Effector CD4-positive, alpha-beta T cell (primary cell): Measurements from ENCODE around the gene TMPRSS6.

ENCODE experiments used
- DNase-seq: peaks from one replicate; pipeline ENCODE4 v3.0.0-alpha.2; 2020

Gene TMPRSS6

DNA sequence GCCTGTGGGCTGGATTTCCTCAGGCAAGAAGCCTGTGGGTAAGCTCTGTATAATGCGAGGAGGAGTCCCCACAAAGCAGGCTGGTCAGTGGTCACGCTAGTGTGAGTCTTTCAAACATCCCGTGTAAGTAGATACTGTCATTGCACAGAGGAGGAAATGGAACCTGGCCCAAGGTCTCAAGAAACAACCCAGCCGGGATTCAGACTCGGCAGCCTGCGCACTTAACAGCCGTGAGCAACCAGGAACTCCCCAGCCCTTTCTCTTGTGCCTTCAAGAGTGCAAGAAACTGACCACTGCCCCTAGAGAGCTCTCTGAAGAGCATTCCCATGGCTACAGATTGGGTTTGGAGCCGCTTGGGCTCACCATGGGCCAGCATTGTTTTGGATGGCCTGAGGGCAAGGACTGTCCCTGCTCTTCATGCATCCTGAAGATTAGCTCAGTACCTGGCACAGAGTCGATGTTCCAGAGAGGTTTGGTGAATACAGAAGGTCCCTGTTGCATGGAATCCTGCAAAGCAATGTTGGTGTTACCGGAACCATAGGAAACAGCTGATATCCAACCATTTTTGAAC lies 83.9 kb downstream of the TMPRSS6 start:
- DNase-seq, result no peak

DNA sequence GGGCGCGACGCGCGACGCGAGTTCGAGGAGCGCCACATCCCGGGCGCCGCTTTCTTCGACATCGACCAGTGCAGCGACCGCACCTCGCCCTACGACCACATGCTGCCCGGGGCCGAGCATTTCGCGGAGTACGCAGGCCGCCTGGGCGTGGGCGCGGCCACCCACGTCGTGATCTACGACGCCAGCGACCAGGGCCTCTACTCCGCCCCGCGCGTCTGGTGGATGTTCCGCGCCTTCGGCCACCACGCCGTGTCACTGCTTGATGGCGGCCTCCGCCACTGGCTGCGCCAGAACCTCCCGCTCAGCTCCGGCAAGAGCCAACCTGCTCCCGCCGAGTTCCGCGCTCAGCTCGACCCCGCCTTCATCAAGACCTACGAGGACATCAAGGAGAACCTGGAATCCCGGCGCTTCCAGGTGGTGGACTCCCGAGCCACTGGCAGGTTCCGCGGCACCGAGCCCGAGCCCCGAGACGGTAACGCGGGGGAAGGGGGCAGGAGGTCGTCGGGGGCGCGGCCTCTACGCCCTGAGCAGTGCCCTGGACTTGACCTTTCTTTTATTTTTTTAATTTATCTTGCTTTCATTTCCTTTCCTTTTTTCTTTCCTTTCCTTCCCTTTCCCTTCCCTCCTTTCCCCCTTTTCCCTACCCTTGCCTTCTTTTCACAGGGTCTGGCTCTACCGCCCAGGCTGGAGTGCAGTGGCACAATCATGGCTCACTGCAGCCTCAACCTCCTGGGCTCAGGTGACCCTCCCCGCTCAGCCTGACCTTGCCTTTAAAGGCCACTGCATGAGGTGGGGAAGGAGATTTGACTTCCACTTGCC lies 85.0 kb downstream of the TMPRSS6 start:
- no peak for DNase-seq

DNA sequence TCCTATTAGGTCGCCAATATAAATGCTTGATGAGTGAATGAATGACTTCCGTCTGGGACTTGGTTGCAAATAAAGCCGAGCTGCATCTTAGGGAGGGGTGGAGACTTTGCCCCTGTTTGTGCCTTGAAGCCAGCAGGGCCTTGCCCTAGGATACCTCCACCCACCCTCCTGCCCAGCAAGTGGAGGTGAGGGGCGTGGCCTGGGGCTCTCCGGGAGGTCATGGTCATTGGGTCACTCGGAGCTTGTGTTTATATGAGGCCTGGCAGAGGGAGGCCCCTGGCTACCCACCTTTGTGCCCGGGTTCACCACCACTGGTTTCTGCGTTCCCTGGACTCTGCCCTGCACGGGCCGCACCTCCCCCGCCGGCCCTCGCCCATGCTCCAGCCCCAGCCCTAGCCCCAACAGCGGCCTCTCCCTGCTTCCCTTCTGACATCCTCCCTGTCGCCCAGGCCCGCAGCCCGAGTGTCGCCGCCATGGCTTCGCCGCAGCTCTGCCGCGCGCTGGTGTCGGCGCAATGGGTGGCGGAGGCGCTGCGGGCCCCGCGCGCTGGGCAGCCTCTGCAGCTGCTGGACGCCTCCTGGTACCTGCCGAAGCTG lies 85.7 kb downstream of the TMPRSS6 start:
- no peak for DNase-seq

- DNase-seq, result no peak
Observed at GRCh38 chr22:37022483-37023337, 86.8 kb downstream of the TMPRSS6 start.

GRCh38 chr22:37021710-37022482 lies 87.6 kb downstream of the TMPRSS6 start:
- DNase-seq, result peak; percentile 48

DNA sequence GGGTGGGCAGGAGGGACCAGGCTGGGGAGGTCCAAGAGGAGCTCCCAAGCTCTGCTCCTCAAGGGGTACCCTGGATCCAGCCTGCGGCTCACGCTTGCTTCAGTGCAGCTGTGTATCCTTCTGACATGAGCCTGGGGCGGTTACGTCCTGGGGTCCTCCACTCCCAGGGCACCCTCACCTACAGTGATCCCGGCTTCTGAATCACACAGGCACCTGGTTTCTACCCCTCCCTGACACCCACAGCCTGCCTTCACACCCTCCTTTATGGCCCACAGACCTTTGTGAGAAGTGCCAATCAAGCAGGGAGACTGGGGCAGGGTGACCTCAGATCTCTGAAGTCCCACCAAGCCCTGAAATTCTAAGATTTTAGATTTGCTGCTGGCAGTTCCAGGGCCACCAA lies 88.5 kb downstream of the TMPRSS6 start:
- no peak for DNase-seq

- DNase-seq, result no peak
Observed at GRCh38 chr22:37020192-37020479, 89.4 kb downstream of the TMPRSS6 start.

- no peak for DNase-seq
Observed at GRCh38 chr22:37019309-37020191, 90.0 kb downstream of the TMPRSS6 start, which contains the start of the genes MPST and TST. Gene MPST, plus strand, starts transcription at chr22:37019742. Its CDS starts 95 bp downstream, at chr22:37019837. Gene TST, minus strand, starts transcription at chr22:37019447. Its CDS starts 715 bp downstream, at chr22:37018732.

DNA sequence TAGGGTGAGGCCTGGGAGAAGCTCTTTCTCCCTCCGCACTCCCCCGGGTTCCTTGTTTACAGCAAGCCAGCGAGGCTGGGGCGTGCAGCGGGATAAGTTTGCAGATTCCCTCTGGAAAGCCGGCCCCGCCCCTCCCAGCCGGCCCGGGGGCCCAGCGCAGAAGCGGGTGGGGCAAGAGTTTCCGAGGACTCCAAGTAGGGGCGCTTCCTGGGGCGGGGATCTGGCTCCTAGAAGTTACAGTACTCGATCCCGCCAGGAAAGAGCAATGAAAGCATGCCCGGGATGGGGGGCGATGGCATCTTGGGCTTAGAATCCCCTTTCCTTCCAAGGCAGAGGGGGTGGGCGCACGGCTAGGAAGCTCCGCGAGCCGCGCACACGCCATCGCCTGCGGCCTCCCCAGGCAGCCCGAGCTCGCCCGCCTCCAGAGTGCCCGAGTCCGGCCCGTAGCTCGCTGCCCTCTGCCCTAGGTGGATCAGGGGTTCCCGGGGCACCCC lies 90.7 kb downstream of the TMPRSS6 start:
- DNase-seq, result no peak

- DNase-seq, result no peak
Observed at GRCh38 chr22:37018086-37018814, 91.3 kb downstream of the TMPRSS6 start.

GRCh38 chr22:37017356-37017755 lies 92.2 kb downstream of the TMPRSS6 start:
- DNase-seq, result no peak

DNA sequence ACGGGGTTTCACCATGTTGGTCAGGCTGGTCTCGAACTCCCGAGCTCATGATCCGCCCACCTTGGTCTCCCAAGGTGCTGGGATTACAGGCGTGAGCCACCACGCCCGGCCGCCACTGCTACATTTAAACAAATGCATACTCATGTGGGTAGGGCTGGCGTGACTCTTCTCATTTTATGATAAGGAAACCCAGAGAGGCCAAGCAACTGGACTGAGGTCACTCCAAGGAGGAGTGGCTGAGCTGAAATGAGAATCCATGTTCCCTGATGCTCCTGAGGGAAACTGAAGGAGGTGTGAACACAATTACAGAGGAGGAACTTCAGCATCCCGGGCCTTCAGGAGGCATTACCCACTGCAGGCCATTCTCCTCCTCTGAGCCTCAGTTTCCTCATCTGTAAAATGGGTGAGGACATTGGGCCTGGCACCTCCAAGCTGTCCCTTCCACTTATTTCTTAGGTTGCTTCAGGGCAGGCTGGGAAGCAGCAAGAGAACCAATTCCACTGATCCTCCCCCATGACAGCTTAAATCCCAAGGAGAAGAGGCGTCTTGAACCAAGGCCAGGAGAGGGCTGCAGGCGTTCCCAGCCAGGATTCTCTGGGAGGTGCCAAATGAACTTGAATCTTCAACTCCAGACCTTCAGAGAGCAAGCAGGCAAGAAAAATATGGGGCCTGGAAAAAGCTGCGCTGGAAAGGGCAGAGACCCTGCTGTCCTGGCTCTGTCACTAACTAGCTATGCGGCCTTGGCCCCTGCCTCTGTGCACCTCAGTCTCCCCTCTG lies 93.2 kb downstream of the TMPRSS6 start:
- DNase-seq, result no peak

DNA sequence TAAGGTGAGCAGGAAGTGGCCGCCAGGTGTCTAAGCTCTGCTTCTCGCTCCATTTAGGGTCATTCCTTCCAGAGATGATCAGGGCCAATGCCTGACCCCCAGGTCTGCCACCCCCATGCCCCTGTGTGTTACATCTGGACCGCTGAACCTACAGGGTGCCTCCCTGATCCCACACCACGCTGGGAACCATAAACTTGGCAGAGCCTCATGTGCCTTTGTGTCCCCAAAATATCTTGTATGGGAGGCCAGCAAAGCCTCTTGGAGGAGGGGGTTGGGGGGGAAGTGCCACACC lies 94.0 kb downstream of the TMPRSS6 start:
- no peak for DNase-seq
